Measurements from ENCODE around the gene LIN7C. TPM values are rescaled to one million over a fixed set of nuclear protein-coding genes. Genes with fewer than 3 reads are reported as not detected.

LIN7C gene
- total RNA-seq, 2 donors from 2014 or later, result 30.0 to 48.7 TPM

DNA sequence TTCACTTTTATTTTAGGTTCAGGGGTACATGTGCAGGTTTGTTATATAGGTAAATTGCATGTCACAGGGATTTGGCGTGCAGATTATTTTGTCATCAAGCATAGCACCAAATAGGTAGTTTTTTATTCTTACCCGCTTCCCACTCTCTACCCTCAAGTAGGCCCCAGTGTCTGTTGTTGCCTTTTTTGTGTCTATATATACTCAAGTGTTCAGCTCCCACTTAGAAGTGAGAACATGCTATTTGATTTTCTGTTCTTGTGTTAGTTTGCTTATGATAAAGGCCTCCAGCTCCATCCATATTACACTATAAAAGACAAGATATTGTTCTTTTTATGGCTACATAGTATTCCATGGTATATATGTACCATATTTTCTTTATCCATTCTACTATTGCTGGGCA is 28.5 kb upstream of the LIN7C start:
- 97% methylated on average over 2 of the region's 2 CpGs for WGBS
- intact Hi-C loops (cut with DNase I), result no loop called here

GRCh38 chr11:27532652-27533325 is 26.2 kb upstream of the LIN7C start:
- DNase-seq (ENCODE audit: low spot score), result no peak
- Histone ChIP-seq H3K4me1 (replicated peaks) (no peaks in the 10 kb centered on the region), H3K27me3 (replicated peaks; ENCODE audit: insufficient read depth) (no peaks in the 10 kb centered on the region), H3K9me3 (no peaks in the 10 kb centered on the region), H3K36me3 (no peaks in the 10 kb centered on the region), H3K27ac (no peak overlapping the region), H3K4me3 (no peak overlapping the region)
- TF ChIP-seq, protein P1, sequence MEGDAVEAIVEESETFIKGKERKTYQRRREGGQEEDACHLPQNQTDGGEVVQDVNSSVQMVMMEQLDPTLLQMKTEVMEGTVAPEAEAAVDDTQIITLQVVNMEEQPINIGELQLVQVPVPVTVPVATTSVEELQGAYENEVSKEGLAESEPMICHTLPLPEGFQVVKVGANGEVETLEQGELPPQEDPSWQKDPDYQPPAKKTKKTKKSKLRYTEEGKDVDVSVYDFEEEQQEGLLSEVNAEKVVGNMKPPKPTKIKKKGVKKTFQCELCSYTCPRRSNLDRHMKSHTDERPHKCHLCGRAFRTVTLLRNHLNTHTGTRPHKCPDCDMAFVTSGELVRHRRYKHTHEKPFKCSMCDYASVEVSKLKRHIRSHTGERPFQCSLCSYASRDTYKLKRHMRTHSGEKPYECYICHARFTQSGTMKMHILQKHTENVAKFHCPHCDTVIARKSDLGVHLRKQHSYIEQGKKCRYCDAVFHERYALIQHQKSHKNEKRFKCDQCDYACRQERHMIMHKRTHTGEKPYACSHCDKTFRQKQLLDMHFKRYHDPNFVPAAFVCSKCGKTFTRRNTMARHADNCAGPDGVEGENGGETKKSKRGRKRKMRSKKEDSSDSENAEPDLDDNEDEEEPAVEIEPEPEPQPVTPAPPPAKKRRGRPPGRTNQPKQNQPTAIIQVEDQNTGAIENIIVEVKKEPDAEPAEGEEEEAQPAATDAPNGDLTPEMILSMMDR (IDR thresholded peaks at IDR 0.05), result no peak
- TF ChIP-seq POLR2AphosphoS5 (IDR thresholded peaks at IDR 0.05), result no peak
- no peak for TF ChIP-seq POLR2A (IDR thresholded peaks at IDR 0.05)
- WGBS, result 77% methylated on average over 4 of the region's 4 CpGs
- intact Hi-C loops (cut with DNase I), result no loop called here

More for the DNA sequence above, 28.5 kb upstream of the LIN7C start:
- Histone ChIP-seq H3K27me3 (replicated peaks; ENCODE audit: insufficient read depth) (no peaks in the 10 kb centered on the region), H3K27ac (no peak overlapping the region), H3K4me3 (no peak overlapping the region), H3K36me3 (no peaks in the 10 kb centered on the region), H3K9me3 (no peaks in the 10 kb centered on the region), H3K4me1 (replicated peaks) (no peaks in the 10 kb centered on the region)
- TF ChIP-seq POLR2AphosphoS5 (IDR thresholded peaks at IDR 0.05), result no peak
- TF ChIP-seq, protein P1 (IDR thresholded peaks at IDR 0.05), result no peak
- TF ChIP-seq POLR2A (IDR thresholded peaks at IDR 0.05), result no peak
- no peak for DNase-seq (ENCODE audit: low spot score)

DNA sequence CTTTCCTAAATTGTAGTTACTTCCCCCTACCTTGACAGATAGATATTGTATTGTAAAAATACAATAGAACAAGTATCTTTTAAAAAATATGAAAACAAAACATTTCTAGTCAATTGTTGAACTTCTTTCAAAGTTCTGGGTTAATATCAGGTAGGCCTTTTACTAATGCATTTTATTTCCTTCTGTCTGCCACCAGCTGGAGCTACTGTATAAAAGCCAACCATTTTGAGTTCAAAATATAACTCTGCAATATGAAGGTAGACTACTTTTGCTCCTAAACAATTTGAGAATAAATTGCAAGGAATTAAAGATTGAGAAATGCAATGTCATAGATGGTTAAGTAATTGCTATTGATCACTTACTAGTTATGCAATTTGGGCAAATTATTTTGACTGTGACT is 22.1 kb upstream of the LIN7C start:
- no peaks in the 10 kb centered on the region for H3K4me1 ChIP-seq (replicated peaks)
- no peak overlapping the region for H3K27ac ChIP-seq
- no peaks in the 10 kb centered on the region for H3K36me3 ChIP-seq
- no peak for DNase-seq (ENCODE audit: low spot score)
- H3K9me3 ChIP-seq, result no peaks in the 10 kb centered on the region
- no peaks in the 10 kb centered on the region for H3K27me3 ChIP-seq (replicated peaks; ENCODE audit: insufficient read depth)
- TF ChIP-seq, protein P1 (IDR thresholded peaks at IDR 0.05), result no peak
- TF ChIP-seq POLR2A (IDR thresholded peaks at IDR 0.05), result no peak
- no peak for TF ChIP-seq POLR2AphosphoS5 (IDR thresholded peaks at IDR 0.05)
- intact Hi-C loops (cut with DNase I), result no loop called here
- H3K4me3 ChIP-seq, result no peak overlapping the region

GRCh38 chr11:27526535-27526934 is 20.0 kb upstream of the LIN7C start:
- 85% methylated on average over 2 of the region's 2 CpGs for WGBS
- Histone ChIP-seq H3K4me3 (no peak overlapping the region), H3K4me1 (replicated peaks) (no peaks in the 10 kb centered on the region), H3K36me3 (no peaks in the 10 kb centered on the region), H3K27ac (no peak overlapping the region), H3K9me3 (no peaks in the 10 kb centered on the region), H3K27me3 (replicated peaks; ENCODE audit: insufficient read depth) (no peaks in the 10 kb centered on the region)
- TF ChIP-seq POLR2AphosphoS5 (IDR thresholded peaks at IDR 0.05) (no peak), POLR2A (IDR thresholded peaks at IDR 0.05) (no peak)
- TF ChIP-seq, protein P1 (IDR thresholded peaks at IDR 0.05), result no peak
- DNase-seq (ENCODE audit: low spot score), result no peak
- intact Hi-C loops (cut with DNase I), result no loop called here

- no peaks in the 10 kb centered on the region for H3K9me3 ChIP-seq
- no peak for DNase-seq (ENCODE audit: low spot score)
- WGBS, result 66% methylated on average over 4 of the region's 4 CpGs
- no peak overlapping the region for H3K4me3 ChIP-seq
- no peaks in the 10 kb centered on the region for H3K27me3 ChIP-seq (replicated peaks; ENCODE audit: insufficient read depth)
- no peaks in the 10 kb centered on the region for H3K4me1 ChIP-seq (replicated peaks)
- no peaks in the 10 kb centered on the region for H3K36me3 ChIP-seq
- intact Hi-C loops (cut with DNase I), result no loop called here
- H3K27ac ChIP-seq, result no peak overlapping the region
- TF ChIP-seq POLR2A (IDR thresholded peaks at IDR 0.05), result no peak
- TF ChIP-seq, protein P1 (IDR thresholded peaks at IDR 0.05), result no peak
- no peak for TF ChIP-seq POLR2AphosphoS5 (IDR thresholded peaks at IDR 0.05)
Observed at GRCh38 chr11:27525824-27526516, 19.4 kb upstream of the LIN7C start.
